Stimulated activated CD4-positive, alpha-beta T cell treated with anti-CD3 and anti-CD28 coated beads, TNF-alpha, amount 100 ng/mL, for 48 hours (primary cell): Measurements from ENCODE around the gene POR.
"Not testable (repeated sequence)": the region's sequence is repeated elsewhere in the genome, so short reads cannot be mapped to it uniquely, and the experiment has no call there.

Source experiments
- DNase-seq, 3 donors: peaks; one replicate each; pipeline ENCODE4 v3.0.0-alpha.2; 2020; ENCODE audit warnings: low read depth in 3 of 3

POR gene

DNA sequence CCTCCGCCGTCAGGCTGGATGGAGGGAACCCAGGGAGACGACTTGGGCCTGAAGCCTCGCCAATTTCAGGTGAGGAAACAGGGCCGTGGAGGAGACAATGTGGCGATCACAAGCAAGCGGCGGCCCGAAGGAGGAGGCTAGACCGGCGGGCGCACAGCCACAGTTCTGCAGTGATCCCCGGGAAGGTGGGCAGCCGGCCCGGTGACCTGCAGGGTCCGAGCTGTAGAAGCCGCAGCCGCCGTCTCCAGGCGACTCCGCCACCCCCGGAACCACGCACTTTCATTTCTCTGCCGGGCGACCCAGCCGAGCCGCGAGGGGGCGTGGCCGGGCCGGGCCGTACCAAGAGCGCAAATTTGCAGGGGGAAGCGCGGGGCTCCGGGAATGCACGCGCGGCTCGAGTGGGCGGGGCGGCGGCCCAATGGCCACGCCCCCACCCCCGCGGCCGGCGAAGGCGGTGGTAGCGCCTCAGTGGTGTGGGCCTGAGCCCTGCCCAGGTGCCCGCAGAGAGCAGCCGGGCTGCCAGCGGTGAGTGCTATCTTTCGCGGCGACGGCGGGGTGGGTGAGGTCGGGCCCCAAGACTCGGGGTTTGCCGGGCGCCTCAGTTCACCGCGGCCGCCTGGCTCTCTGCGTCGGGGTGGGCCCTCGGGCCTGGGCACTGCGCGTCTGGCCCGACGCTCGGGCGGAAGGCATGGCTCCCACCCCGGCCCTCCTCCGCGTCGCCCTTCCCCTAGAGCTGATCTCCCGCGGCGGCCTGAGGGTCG is at the start of gene POR:
POR (plus strand) TSS at position 501 of the 761 bp plus-strand sequence. CDS start 38,847 bp downstream, outside the sequence.
- DNase-seq = peak; percentile 85 to 95 (median 93)

DNA sequence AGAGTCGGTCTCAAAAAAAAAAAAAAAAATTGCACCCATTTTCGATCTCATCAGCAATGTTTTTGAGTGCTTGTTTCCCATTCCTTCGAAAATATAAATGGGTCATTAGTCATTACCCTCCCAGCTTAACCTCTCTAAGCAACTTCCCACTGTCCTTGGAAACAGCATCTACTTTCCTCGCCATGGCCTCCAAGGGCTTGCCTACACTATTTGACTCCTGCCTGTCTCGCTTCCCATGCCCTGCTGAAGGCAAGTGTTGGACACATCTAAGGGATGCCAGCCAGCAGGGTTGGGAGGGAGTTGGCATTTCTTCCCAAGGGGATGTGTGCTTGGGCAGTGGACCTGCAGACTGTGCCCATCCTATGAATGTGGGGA is 48.9 kb upstream of the POR start:
- no peak for DNase-seq

DNA sequence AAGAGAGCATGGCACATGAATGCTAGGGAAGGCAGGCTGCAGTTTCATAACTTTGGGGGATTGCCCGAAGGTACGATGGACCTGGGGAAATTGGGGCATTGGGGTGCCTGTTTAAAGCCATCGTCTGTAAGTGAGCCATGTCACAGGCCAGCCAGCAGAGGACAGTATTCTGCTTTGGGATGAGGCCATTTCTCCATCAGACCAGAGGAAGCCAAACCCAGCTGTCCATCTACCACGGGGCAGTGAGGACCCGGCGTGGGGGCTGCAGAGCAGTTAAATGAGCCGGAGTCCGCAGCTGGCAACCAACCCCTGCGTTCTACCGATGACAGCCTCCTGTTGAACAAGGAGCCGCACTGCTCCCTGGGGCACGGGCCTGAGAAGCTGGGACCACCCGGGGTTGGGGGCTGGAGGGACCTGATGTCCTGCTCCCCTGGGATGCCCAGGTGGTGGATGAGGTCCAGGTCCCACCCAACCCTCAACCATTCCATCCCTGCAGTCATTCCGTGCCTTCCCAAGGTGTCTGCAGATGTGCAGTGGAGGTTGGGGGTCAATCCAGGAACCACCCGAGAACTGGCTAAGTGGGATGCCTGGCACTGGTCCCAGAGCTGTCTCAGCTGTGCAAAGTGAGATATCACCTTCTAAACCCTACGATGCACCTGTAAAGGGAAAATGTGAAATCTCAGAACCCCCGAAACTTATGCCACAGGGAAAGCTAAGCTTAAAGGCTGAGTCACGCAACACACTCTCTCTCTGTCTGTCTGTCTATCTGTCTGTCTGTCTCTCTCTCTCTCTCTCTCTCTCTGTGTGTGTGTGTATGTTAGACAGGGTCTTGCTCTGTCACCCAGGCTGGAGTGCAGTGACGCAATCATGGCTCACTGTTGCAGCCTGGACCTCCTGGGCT is 48.2 kb upstream of the POR start:
- DNase-seq = no peak

DNA sequence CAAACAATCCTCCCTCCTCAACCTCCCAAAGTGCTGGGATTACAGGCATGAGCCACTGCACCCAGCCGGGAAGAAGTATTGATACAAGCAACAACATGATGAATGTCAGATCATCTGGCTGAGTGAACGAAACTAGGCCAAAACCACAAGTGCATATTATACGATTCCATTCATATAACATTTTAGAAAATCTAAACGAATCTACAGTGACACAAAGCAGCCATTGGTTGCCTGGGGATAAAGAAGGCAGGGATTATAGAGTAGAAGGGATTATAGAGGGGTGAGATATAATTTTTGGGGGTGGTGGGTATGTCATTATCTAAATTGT is 47.6 kb upstream of the POR start:
- no peak for DNase-seq

DNA sequence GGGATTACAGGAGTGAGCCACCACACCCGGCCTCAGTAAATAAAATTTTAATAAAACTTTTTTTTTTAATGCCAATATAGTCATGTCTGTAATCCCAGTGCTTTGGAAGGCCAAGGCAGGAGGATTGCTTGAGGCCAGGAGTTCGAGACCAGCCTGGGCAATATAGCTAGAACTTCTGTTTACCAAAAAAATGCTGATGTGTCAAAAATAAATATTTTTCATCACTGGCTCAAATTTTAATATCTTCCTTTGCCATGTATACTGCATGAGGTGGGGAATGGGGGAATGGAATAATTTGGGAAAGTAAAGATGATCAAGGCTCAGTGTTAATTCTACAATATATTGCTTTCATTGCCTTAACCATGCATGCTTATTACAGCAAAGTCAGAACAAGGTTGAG is 46.8 kb upstream of the POR start:
- DNase-seq = no peak

DNA sequence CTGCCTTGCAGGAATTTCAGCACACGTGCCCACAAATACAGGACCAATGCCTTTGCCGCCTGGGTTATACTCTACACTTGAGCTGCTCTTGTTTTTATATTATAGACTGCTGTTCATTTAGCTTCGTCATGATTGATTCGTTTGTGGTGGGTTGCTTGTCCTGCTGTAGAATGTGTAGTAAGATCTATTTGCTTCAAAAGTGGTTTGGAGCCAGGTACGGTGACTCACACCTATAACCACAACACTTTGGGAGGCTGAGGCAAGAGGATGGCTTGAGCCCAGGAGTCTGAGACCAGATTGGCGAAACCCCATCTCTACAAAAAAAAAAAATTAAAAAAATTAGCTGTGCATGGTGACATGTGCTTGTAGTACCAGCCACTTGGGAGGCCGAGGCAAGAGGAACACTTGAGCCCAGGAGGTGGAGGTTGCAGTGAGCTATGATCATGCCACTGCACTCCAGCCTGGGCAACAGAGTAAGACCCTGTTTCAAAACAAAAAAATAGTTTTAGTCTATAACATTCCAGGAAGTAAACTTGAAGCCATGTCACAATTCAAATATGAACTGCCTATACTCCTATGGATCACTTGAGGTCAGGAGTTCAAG is 45.1 kb upstream of the POR start:
- DNase-seq = no peak

DNA sequence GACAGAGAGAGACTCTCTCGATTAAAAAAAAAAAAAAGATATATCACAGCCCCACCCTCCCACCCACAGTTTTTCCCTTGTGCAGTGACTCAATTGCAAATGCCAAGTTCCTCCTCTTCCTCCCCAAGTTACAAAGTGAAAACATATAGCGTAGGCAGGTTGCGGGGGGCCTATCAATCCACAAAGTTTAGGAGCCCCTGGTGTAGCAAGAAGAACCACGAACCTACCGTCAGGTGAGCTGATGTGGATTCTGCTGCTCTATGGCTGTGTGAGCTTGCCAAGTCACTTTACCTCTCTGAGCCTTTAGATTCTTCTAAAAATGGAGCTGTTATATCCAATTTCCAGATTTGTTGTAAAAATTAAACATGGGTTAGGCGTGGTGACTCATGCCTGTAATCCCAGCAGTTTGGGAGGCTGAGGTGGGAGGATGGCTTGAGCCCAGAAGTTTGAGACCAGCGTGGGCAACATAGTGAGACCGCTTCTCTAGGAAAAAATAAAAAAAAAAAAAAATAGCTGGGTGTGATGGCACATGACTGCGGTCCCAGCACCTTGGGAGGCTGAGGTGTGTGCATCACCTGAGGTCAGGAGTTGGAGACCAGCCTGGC is 44.3 kb upstream of the POR start:
- DNase-seq = no peak

DNA sequence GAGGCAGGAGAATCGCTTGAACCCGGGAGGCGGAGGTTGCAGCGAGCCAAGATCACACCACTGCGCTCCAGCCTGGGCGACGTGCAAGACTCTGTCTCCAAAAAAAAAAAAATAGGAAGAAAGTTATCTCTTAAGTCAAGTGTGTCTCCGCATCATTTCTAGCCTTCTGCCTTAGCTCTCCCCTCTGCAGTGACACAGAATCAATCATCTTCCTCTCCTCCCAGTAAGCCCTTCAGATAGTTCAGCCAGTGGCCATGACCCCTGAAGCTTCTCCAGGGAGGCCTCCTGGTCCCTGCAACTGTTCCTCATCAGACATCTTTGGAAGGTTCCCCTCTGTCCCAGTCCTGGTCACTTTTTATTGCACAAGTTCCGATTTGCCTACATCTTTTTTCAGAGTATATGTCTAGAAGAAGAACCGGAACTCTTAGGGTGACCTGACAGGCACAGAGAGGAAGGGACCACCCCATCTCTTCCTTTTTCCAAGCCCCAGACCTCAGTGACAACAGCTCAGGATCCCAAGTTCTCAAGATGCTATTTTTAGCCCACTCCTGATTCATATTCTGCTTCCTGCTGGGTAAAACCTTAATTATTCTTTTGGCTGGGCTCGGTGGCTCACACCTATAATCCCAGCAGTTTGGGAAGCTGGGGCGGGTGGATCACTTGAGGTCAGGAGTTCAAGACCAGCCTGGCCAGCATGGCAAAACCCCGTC is 42.7 kb upstream of the POR start:
- DNase-seq = no peak

DNA sequence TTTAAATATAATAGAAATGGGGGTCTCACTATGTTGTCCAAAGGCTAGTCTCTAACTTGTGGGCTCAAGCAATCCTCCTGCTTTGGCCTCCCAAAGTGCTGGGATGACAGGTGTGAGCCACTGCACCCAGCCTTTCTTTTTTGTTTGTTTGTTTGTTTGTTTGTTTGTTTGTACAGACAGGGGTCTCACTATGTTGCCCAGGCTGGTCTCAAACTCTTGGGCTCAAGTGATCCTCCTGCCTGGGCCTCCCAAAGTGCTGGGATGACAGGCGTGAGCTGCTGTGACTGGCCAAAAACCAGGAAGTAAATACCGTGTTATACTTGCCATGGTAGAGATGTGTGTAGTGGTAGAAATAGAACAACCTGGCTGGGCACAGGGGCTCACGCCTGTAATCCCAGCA is 40.8 kb upstream of the POR start:
- not testable (repeated sequence) for DNase-seq

DNA sequence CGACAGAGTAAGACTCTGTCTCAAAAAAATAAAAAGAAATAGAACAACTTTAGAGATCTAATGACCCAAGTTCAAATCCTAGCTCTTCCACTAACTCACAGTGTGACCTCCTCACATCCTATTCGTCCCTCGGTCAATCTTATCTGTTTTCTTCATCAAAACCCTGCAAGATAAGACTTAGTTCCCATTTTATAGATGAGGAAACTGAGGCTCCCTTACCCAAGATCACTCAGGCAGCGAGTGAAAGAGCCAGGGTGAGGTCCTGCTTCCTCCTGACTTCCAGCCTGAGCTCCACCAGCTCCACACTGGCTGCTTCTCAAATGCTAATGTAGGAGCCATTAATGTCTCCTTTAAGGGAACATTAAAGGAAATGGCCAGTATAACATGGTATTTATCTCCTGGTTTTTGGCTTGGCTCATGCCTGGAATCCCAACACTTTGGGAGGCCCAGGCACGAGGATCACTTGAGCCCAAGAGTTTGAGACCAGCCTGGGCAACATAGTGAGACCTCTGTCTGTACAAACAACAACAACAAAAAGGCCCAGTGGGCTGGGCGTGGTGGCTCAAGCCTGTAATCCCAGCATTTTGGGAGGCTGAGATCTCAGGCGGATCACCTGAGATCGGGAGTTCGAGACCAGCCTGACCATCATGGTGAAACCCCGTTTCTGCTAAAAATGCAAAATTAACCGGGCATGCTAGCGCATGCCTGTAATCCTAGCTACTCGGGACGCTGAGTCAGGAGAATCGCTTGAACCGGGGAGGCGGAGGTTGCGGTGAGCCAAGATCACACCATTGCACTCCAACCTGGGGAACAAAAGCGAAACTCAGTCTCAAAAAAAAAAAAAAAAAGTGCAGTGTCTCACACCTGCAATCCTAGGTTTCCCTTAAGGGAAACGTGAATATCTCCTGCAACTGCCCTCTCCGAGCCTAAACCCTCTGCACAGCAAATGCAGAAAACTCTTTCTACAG is 39.6 kb upstream of the POR start:
- no peak for DNase-seq

DNA sequence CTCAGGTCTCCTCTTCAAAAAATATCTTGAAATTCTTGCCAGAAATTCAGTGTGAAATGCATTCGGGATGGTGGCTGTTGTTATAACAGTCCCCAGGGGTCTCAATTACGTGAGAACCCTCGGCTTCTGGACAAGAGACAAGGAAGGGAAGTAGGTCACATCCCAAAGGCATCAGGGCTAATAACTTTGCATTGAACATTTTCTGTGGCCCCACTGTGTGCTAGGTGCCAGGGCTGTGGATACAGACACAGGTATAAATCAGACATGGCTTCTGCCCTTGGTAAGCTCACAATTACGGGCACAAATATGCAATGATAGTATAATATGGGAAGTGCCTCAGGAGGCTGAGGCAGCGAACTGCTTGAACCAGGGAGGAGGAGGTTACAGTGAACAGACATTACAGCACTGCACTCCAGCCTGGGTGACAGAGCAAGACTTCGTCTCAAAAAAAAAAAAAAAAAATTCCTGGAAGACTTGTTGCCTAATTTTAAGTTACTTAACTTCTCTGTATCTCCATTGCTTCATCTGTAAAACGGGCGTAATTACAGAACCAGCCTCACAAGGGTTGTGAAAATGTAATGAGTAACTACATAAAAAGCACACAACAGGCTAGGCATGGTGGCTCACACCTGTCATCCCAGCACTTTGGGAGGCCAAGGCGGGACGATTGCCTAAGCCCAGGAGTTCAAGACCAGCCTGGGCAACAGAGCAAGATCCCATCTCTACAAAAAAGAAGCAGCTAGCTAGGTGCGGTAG is 38.7 kb upstream of the POR start:
- DNase-seq = no peak

DNA sequence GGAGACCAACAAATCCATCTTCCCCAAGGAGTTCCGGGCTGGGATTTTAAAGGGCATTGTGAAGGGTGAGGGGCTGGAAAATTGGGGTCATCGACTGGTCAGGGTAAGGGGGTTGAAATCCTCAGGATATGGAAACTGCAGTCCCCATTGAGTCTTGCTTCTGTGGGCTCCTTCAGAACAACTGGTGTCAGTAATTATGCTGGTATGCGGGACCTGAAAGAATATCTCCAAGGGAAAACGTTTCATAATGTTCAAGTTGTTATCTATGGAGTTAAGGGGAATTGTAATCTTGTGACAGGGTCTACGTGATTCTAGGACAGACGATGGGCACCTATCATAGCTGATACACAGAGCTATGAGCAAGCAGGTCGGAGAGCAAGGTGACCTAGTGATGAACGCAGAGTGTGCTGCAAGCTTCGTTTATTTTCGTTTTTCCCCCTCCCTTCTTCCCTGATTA is 36.6 kb upstream of the POR start:
- DNase-seq = no peak

DNA sequence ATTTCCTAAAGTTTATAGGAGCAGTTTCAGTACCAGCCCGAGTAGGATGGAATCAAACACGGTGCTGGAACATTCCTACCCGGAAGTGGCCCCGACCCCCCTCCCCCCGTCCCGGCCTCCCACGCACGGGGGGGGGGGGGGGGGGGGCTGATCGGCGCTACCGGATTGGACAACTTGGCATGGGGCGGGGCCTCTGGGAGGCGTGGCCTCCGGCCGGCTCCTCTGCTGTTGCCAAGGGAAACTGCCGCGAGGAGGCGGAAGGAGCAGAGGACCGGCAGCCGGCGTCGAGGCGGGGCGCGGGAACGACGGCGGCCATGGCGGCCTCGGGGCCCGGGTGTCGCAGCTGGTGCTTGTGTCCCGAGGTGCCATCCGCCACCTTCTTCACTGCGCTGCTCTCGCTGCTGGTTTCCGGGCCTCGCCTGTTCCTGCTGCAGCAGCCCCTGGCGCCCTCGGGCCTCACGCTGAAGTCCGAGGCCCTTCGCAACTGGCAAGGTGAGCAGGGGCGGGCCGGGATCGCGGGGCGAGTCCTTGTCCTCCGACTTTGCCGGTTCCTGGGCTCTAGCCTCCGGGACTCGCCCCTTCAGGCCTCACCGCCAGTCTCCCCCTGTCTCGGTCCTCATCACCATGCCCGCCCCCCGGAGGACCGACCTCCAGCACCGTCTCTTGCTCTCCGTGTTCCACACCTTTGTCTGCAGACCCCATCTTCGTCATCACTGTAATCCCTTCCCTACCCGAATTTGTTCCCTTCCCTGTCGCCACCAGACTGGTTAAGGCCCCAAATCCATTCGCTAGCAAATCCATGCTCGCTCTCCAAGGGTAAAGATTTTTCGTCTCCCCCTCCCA is 36.0 kb upstream of the POR start, which contains the start of gene RHBDD2:
RHBDD2 (plus strand) TSS at position 266 of the 843 bp plus-strand sequence; CDS start at position 315, 49 bp downstream.
- peak; percentile 94 to 97 (median 96) for DNase-seq

DNA sequence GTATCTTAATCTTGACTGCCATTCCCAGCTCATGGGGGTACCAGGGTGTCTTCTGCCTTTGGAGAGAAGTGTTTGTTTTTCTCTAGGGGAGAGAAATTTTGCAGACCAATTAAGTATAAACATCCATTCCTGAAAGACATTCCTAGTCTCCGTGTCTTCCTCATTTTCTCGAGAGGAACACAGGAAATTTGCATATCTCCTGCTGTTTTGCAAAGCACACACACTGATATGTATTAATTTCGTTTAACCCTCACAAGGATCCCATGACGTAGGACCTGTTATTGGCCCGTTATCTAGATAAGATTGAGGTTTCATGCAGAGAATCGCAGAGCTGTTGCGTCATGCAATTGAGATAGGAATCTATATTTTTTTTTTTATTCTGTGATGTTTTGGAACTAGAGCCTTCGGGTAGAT is 35.2 kb upstream of the POR start:
- DNase-seq = no peak

DNA sequence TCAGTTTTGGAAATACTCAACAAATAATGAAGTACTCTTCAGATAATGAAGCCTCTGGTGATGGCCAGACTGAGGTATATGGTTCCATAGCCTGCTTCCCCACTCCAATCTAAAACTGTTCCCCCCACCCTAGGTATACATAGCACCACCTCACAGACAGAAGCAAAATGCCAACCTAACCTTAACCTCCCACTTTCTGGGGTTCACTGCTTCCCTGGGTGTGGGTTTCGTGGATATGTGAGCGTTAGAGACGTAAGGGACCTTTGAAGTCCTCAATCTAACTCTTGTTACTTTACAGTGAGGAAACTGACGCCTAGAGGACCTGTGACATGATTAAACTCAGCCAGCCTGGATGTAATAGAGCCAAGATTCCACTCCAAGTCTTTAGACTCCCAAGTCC is 34.7 kb upstream of the POR start:
- no peak for DNase-seq

DNA sequence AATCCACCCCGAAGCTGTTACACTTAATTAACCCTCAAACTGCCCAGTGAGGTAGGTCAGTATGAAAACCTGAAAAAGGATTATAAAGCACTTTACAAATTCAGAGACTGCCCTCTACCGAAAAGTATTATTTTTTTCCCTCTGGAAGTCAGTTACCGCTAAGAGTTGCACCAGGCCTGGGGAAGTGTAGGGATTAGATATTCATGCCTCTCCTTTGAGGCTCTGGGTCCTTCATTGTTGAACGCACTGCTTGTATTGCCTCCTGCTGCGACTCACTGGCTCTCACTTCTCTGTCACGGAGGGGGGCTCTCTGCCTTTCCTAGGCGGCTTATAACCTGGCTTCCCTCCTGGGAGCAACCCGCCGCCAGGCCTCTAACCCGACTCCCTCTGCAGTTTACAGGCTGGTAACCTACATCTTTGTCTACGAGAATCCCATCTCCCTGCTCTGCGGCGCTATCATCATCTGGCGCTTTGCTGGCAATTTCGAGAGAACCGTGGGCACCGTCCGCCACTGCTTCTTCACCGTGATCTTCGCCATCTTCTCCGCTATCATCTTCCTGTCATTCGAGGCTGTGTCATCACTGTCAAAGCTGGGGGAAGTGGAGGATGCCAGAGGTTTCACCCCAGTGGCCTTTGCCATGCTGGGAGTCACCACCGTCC is 33.4 kb upstream of the POR start:
- no peak for DNase-seq

DNA sequence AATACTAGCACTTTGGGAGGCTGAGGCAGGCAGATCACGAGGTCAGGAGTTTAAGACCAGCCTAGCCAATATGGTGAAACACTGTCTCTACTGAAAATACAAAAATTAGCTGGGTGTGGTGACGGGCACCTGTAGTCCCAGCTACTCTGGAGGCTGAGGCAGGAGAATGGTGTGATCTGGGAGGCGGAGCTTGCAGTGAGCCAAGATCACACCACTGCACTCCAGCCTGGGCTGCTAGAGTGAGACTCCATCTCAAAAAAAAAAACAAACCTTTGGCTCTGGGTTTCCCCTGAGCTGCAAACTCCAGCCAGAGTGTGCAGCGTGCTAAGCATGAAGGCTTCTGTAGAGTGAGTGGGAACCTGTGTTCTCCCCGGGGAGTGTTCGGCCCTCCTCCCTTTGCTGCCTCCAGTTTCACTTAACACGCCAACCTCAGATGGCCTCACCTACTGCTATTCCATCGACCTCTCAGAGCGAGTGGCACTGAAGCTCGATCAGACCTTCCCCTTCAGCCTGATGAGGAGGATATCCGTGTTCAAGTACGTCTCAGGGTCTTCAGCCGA is 31.6 kb upstream of the POR start:
- not testable (repeated sequence) for DNase-seq

DNA sequence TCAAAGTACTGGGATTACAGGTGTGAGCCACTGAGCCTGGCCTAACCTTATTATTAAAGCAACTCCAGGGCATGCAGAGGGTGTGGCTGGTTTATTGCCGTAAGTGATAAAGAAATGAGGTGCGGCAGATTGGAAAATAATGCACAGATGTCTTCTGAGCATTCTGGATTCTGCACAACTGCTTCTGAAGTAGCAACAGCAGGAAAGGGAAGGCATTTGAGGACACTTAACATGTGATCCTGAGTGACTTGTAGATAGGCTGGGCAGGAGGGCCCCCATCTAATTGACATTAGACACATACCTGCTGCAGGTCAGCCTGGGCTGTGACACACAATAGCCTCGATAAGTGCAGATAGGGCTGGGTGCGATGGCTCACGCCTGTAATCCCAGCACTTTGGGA is 30.5 kb upstream of the POR start:
- no peak for DNase-seq
